ENCODE data around the gene NF2.
A peak's percentile ranks its signal among the peaks of the same experiment; 100 is the strongest.

NF2 gene

GRCh38 chr22:29606320-29606719, 2.9 kb downstream of the NF2 start:
- Histone ChIP-seq H2BK15ac (ENCODE audit: low read depth, poor library complexity, severe bottlenecking) (peak overlapping the region; percentile 16), H4K8ac (ENCODE audit: low read length) (no peak overlapping the region), H3K9ac (ENCODE audit: low read length) (no peak overlapping the region), H2AFZ (ENCODE audit: low read depth, low read length) (no peak overlapping the region), H3K36me3 (ENCODE audit: control insufficient read depth in 1 of 2, insufficient read depth in 2 of 2, low read depth in 1 of 2, low read length in 2 of 2) (peaks cover 11% of the 10 kb centered on the region in 2 experiments), H4K91ac (ENCODE audit: low read length) (no peak overlapping the region), H2BK120ac (ENCODE audit: low read depth, low read length) (no peak overlapping the region), H3K23ac (ENCODE audit: low read length in 2 of 2) (no peak overlapping the region), H3K4ac (ENCODE audit: low read depth in 1 of 2, low read length in 2 of 2) (no peak overlapping the region), H3K27ac (ENCODE audit: low read length, poor library complexity, severe bottlenecking) (no peak overlapping the region), H3K14ac (ENCODE audit: low read length in 2 of 2) (no peak overlapping the region), H2BK12ac (ENCODE audit: low read length in 2 of 2) (no peak overlapping the region), H3K79me1 (replicated peaks; ENCODE audit: low read length, poor library complexity, severe bottlenecking) (no peaks in the 10 kb centered on the region), H3K9me3 (ENCODE audit: control insufficient read depth, low read length) (peaks cover 2% of the 10 kb centered on the region), H2BK5ac (ENCODE audit: low read depth, low read length, poor library complexity, severe bottlenecking) (no peak overlapping the region), H3K4me2 (ENCODE audit: low read length, poor library complexity, severe bottlenecking) (peak overlapping the region; percentile 49), H2AK5ac (ENCODE audit: low read length, severe bottlenecking) (peak overlapping the region; percentile 5), H3K18ac (ENCODE audit: low read depth in 1 of 2, low read length in 2 of 2) (no peak overlapping the region), H3K27me3 (ENCODE audit: control insufficient read depth in 1 of 2, insufficient read depth in 1 of 2, low read length in 2 of 2) (no peaks in the 10 kb centered on the region), H3K4me1 (ENCODE audit: control insufficient read depth, insufficient read depth, low read depth, low read length) (peaks cover 16% of the 10 kb centered on the region), H3K4me3 (ENCODE audit: insufficient read depth in 1 of 2, low read depth in 1 of 2, low read length in 2 of 2) (no peak overlapping the region)
- 88% methylated on average over 3 of the region's 3 CpGs for WGBS
- no peak for DNase-seq

- H2BK15ac ChIP-seq (ENCODE audit: low read depth, poor library complexity, severe bottlenecking) = no peak overlapping the region
- no peak overlapping the region for H4K91ac ChIP-seq (ENCODE audit: low read length)
- no peak overlapping the region for H3K14ac ChIP-seq (ENCODE audit: low read length in 2 of 2)
- H3K23ac ChIP-seq (ENCODE audit: low read length in 2 of 2) = no peak overlapping the region
- H2BK120ac ChIP-seq (ENCODE audit: low read depth, low read length) = no peak overlapping the region
- H2BK5ac ChIP-seq (ENCODE audit: low read depth, low read length, poor library complexity, severe bottlenecking) = no peak overlapping the region
- no peak overlapping the region for H2BK12ac ChIP-seq (ENCODE audit: low read length in 2 of 2)
- H2AFZ ChIP-seq (ENCODE audit: low read depth, low read length) = no peak overlapping the region
- no peak for DNase-seq
- no peak overlapping the region for H3K18ac ChIP-seq (ENCODE audit: low read depth in 1 of 2, low read length in 2 of 2)
- no peak overlapping the region for H3K4me3 ChIP-seq (ENCODE audit: insufficient read depth in 1 of 2, low read depth in 1 of 2, low read length in 2 of 2)
- peak overlapping the region; percentile 25 for H3K4me2 ChIP-seq (ENCODE audit: low read length, poor library complexity, severe bottlenecking)
- no peaks in the 10 kb centered on the region for H3K27me3 ChIP-seq (ENCODE audit: control insufficient read depth in 1 of 2, insufficient read depth in 1 of 2, low read length in 2 of 2)
- peak overlapping the region; percentile 72 for H2AK5ac ChIP-seq (ENCODE audit: low read length, severe bottlenecking)
- peaks cover 11% of the 10 kb centered on the region in 2 experiments for H3K36me3 ChIP-seq (ENCODE audit: control insufficient read depth in 1 of 2, insufficient read depth in 2 of 2, low read depth in 1 of 2, low read length in 2 of 2)
- no peak overlapping the region for H3K4ac ChIP-seq (ENCODE audit: low read depth in 1 of 2, low read length in 2 of 2)
- H3K79me1 ChIP-seq (replicated peaks; ENCODE audit: low read length, poor library complexity, severe bottlenecking) = no peaks in the 10 kb centered on the region
- H4K8ac ChIP-seq (ENCODE audit: low read length) = no peak overlapping the region
- H3K9me3 ChIP-seq (ENCODE audit: control insufficient read depth, low read length) = peaks cover 4% of the 10 kb centered on the region
- WGBS = no CpG with 5 or more reads among the region's 2 CpGs
- H3K9ac ChIP-seq (ENCODE audit: low read length) = peak overlapping the region; percentile 54
- peaks cover 11% of the 10 kb centered on the region for H3K4me1 ChIP-seq (ENCODE audit: control insufficient read depth, insufficient read depth, low read depth, low read length)
- no peak overlapping the region for H3K27ac ChIP-seq (ENCODE audit: low read length, poor library complexity, severe bottlenecking)
Measured at GRCh38 chr22:29607426-29607825, 4.0 kb downstream of the NF2 start.

GRCh38 chr22:29609139-29609538, 5.7 kb downstream of the NF2 start:
- DNase-seq = no peak
- no peak overlapping the region for H3K4ac ChIP-seq (ENCODE audit: low read depth in 1 of 2, low read length in 2 of 2)
- no peak overlapping the region for H3K9ac ChIP-seq (ENCODE audit: low read length)
- no peak overlapping the region for H2AFZ ChIP-seq (ENCODE audit: low read depth, low read length)
- H3K4me1 ChIP-seq (ENCODE audit: control insufficient read depth, insufficient read depth, low read depth, low read length) = peaks cover 10% of the 10 kb centered on the region
- H3K14ac ChIP-seq (ENCODE audit: low read length in 2 of 2) = no peak overlapping the region
- no peaks in the 10 kb centered on the region for H3K27me3 ChIP-seq (ENCODE audit: control insufficient read depth in 1 of 2, insufficient read depth in 1 of 2, low read length in 2 of 2)
- H3K27ac ChIP-seq (ENCODE audit: low read length, poor library complexity, severe bottlenecking) = no peak overlapping the region
- no peak overlapping the region for H3K23ac ChIP-seq (ENCODE audit: low read length in 2 of 2)
- H2BK5ac ChIP-seq (ENCODE audit: low read depth, low read length, poor library complexity, severe bottlenecking) = no peak overlapping the region
- peaks cover 11 to 13% of the 10 kb centered on the region in 2 experiments for H3K36me3 ChIP-seq (ENCODE audit: control insufficient read depth in 1 of 2, insufficient read depth in 2 of 2, low read depth in 1 of 2, low read length in 2 of 2)
- peaks cover 4% of the 10 kb centered on the region for H3K9me3 ChIP-seq (ENCODE audit: control insufficient read depth, low read length)
- no peak overlapping the region for H4K8ac ChIP-seq (ENCODE audit: low read length)
- H2BK12ac ChIP-seq (ENCODE audit: low read length in 2 of 2) = no peak overlapping the region
- no peak overlapping the region for H3K4me3 ChIP-seq (ENCODE audit: insufficient read depth in 1 of 2, low read depth in 1 of 2, low read length in 2 of 2)
- H2AK5ac ChIP-seq (ENCODE audit: low read length, severe bottlenecking) = no peak overlapping the region
- H2BK120ac ChIP-seq (ENCODE audit: low read depth, low read length) = no peak overlapping the region
- no peaks in the 10 kb centered on the region for H3K79me1 ChIP-seq (replicated peaks; ENCODE audit: low read length, poor library complexity, severe bottlenecking)
- H2BK15ac ChIP-seq (ENCODE audit: low read depth, poor library complexity, severe bottlenecking) = no peak overlapping the region
- no peak overlapping the region for H3K4me2 ChIP-seq (ENCODE audit: low read length, poor library complexity, severe bottlenecking)
- H4K91ac ChIP-seq (ENCODE audit: low read length) = no peak overlapping the region
- H3K18ac ChIP-seq (ENCODE audit: low read depth in 1 of 2, low read length in 2 of 2) = no peak overlapping the region
- WGBS = 48% methylated on average over 2 of the region's 2 CpGs

- Histone ChIP-seq H2BK12ac (ENCODE audit: low read length in 2 of 2) (no peak overlapping the region), H3K4me1 (ENCODE audit: control insufficient read depth, insufficient read depth, low read depth, low read length) (peaks cover 6% of the 10 kb centered on the region), H2AK5ac (ENCODE audit: low read length, severe bottlenecking) (no peak overlapping the region), H3K36me3 (ENCODE audit: control insufficient read depth in 1 of 2, insufficient read depth in 2 of 2, low read depth in 1 of 2, low read length in 2 of 2) (peaks cover 11 to 16% of the 10 kb centered on the region in 2 experiments), H3K4me3 (ENCODE audit: insufficient read depth in 1 of 2, low read depth in 1 of 2, low read length in 2 of 2) (no peak overlapping the region), H3K14ac (ENCODE audit: low read length in 2 of 2) (no peak overlapping the region), H4K8ac (ENCODE audit: low read length) (no peak overlapping the region), H3K79me1 (replicated peaks; ENCODE audit: low read length, poor library complexity, severe bottlenecking) (no peaks in the 10 kb centered on the region), H2BK5ac (ENCODE audit: low read depth, low read length, poor library complexity, severe bottlenecking) (no peak overlapping the region), H2BK15ac (ENCODE audit: low read depth, poor library complexity, severe bottlenecking) (no peak overlapping the region), H3K23ac (ENCODE audit: low read length in 2 of 2) (no peak overlapping the region), H2AFZ (ENCODE audit: low read depth, low read length) (no peak overlapping the region), H3K4me2 (ENCODE audit: low read length, poor library complexity, severe bottlenecking) (no peak overlapping the region), H3K27me3 (ENCODE audit: control insufficient read depth in 1 of 2, insufficient read depth in 1 of 2, low read length in 2 of 2) (no peaks in the 10 kb centered on the region), H3K27ac (ENCODE audit: low read length, poor library complexity, severe bottlenecking) (no peak overlapping the region), H3K9me3 (ENCODE audit: control insufficient read depth, low read length) (peaks cover 4% of the 10 kb centered on the region), H3K4ac (ENCODE audit: low read depth in 1 of 2, low read length in 2 of 2) (no peak overlapping the region), H2BK120ac (ENCODE audit: low read depth, low read length) (no peak overlapping the region), H3K9ac (ENCODE audit: low read length) (no peak overlapping the region), H3K18ac (ENCODE audit: low read depth in 1 of 2, low read length in 2 of 2) (no peak overlapping the region), H4K91ac (ENCODE audit: low read length) (no peak overlapping the region)
- DNase-seq = no peak
- WGBS = no CpG with 5 or more reads among the region's 1 CpG
Measured at GRCh38 chr22:29610780-29611179, 7.3 kb downstream of the NF2 start.

Data from mesenchymal stem cell (in vitro differentiated cells and primary cell).